ENCODE measurements around the gene RNF2. TPM values are rescaled to one million over a fixed set of nuclear protein-coding genes. Genes with fewer than 3 reads are reported as not detected.

RNF2 gene
- total RNA-seq, 5 donors from 2014 or later (not counting 1 experiment from before 2014, with no cell fraction given) = 17.0 to 24.0 (median 21.0) TPM

DNA sequence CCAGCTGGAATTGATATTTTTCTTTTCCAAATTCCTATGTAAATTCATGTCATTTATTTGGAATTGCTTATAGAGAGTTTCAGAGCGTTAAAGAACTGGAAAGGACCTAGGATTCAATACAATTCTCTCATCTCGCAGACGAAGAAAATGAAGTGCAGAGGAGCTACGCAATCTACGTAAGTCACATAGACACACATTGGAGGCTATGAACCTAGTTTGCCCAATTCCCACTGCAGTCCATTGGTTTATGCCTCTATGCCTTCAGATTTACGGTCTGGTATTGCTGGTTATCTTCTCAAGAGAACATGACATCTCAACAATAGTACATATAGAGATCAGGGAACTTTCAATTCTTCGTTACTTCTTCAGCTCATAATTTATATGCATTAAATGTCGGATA, 971 bp upstream of the RNF2 start:
- Histone ChIP-seq H3K36me3 (ENCODE audit: control insufficient read depth in 2 of 2, extremely low read depth in 1 of 2, insufficient read depth in 1 of 2, low read length in 1 of 2) (no peaks in the 10 kb centered on the region), H3K27me3 (replicated peaks in 1 of 2; ENCODE audit: control insufficient read depth in 2 of 2, extremely low read depth in 1 of 2, insufficient read depth in 2 of 2, low read length in 1 of 2) (no peaks in the 10 kb centered on the region), H3K4me3 (ENCODE audit: control insufficient read depth in 1 of 2, extremely low read depth in 1 of 2, low read length in 1 of 2) (no peak overlapping the region), H3K4me1 (ENCODE audit: control insufficient read depth in 1 of 2, extremely low read depth in 1 of 2, insufficient read depth in 2 of 2, low read length in 2 of 2) (peaks cover 9 to 10% of the 10 kb centered on the region in 2 experiments), H3K9me3 (no peaks in the 10 kb centered on the region), H3K27ac (ENCODE audit: low read length) (peak overlapping the region; percentile 81)
- peaks cover 41 to 44% (median 42%) of the 10 kb centered on the region in 3 donors for H3K4me1 Mint-ChIP-seq
- ATAC-seq (replicated peaks in 1 of 4) = no peak
- H3K9me3 Mint-ChIP-seq = no peaks in the 10 kb centered on the region
- H3K4me3 Mint-ChIP-seq = peak overlapping the region; percentile 93 to 98 (median 94)
- WGBS (ENCODE audit: insufficient coverage) = 100% methylated on average over 2 of the region's 8 CpGs
- no peaks in the 10 kb centered on the region for H3K36me3 Mint-ChIP-seq
- peak in 1 of 35 experiments; percentile 19 for DNase-seq
- CTCF ChIA-PET = interaction anchor here (0.5 to 1.2 kb wide), 3 partner anchors 25 to 349 kb away, joined by 3 to 6 read pairs (median 4); no protein-coding TSS in a partner anchor
- peak overlapping the region; percentile 93 to 96 for H3K27ac Mint-ChIP-seq
- POLR2A ChIA-PET = interaction anchor here in 1 of 2 donors (0.7 to 1.2 kb wide), 2 partner anchors 20 to 160 kb away, joined by 3 to 4 read pairs; no protein-coding TSS in a partner anchor
- no peaks in the 10 kb centered on the region for H3K27me3 Mint-ChIP-seq

DNA sequence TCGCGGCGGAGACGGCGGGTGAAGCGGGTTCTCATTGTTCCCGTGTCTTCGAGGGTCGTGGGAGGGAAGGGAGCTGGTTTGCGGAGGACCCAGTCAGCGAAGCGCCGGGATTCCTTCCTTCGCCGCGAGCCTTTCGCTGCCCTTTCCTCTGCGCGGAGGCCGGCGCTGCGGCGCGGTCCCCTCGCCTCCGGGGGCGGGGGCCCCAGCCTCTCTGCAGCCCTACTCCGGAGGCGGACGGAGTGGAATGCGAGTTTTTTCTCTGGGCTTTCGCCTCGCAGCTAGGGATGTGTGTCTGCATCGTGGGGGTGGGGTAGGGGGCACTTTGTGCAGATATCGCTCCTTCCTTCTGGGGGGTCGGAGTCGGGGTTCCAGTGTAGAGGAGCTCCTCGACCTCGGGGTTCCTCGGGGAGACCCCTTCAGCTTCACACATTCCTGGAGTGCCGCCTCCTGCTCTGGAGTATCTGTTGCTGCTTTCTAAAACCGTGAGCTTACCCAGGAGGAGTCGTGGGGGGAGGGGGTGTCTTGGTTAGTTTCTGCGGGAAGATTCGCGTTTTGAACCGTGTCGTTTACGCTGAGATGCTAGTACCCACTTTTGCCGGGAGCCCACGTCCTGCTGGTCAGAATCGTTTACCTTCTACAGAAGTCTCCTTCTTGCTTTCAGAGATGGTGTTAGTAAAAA, 595 bp downstream of the RNF2 start:
- ATAC-seq (replicated peaks in 1 of 4) (peak; percentile 6 to 42 (median 32)), DNase-seq (peak in 21 of 35 experiments; percentile 1 to 44 (median 9))
- CTCF ChIA-PET = interaction anchor here (0.6 to 1.1 kb wide), 12 partner anchors 11 to 1443 kb away, joined by 3 to 4 read pairs (median 3); no protein-coding TSS in a partner anchor
- Histone ChIP-seq H3K36me3 (ENCODE audit: control insufficient read depth in 2 of 2, extremely low read depth in 1 of 2, insufficient read depth in 1 of 2, low read length in 1 of 2) (no peaks in the 10 kb centered on the region), H3K9me3 (no peaks in the 10 kb centered on the region), H3K4me3 (ENCODE audit: control insufficient read depth in 1 of 2, extremely low read depth in 1 of 2, low read length in 1 of 2) (peak overlapping the region; percentile 61 to 76), H3K27ac (ENCODE audit: low read length) (peak overlapping the region; percentile 32), H3K4me1 (ENCODE audit: control insufficient read depth in 1 of 2, extremely low read depth in 1 of 2, insufficient read depth in 2 of 2, low read length in 2 of 2) (peaks cover 9 to 10% of the 10 kb centered on the region in 2 experiments), H3K27me3 (replicated peaks in 1 of 2; ENCODE audit: control insufficient read depth in 2 of 2, extremely low read depth in 1 of 2, insufficient read depth in 2 of 2, low read length in 1 of 2) (no peaks in the 10 kb centered on the region)
- POLR2A ChIA-PET = interaction anchor here (0.5 to 1.0 kb wide), 11 partner anchors 10 to 294 kb away, joined by 3 to 12 read pairs (median 5); partner anchors contain the start of gene IVNS1ABP (in 1 of the 2)
- Mint-ChIP-seq H3K27ac (peak overlapping the region; percentile 71 to 76), H3K9me3 (no peaks in the 10 kb centered on the region), H3K4me3 (peak overlapping the region; percentile 93 to 98 (median 94)), H3K4me1 (peaks cover 55 to 59% (median 58%) of the 10 kb centered on the region in 3 donors), H3K27me3 (no peaks in the 10 kb centered on the region), H3K36me3 (peaks cover under 1% of the 10 kb centered on the region)
- 0% methylated on average over 21 of the region's 52 CpGs for WGBS (ENCODE audit: insufficient coverage)

DNA sequence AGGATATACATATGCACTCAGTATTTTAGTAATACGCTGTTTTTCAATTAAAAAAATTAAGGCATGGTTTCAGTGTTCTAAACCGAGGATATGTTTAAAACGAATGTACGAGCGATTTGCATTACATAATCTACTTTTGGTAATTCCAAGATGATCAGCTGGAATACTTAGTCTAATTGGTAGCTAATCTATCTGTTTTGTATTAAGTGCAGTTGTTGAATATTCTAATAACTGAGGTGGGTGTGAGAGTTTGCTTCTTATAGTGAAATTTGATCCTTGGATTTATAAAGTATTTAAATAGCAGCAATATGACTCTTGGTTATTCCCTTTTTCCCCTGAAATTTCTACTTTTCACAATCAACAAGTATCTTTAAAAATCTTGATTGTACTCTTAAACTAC, 1.3 kb downstream of the RNF2 start:
- Mint-ChIP-seq H3K27ac (peak overlapping the region; percentile 71 to 76), H3K4me3 (peak overlapping the region; percentile 93 to 98 (median 94)), H3K4me1 (peaks cover 60 to 64% (median 63%) of the 10 kb centered on the region in 3 donors), H3K27me3 (no peaks in the 10 kb centered on the region), H3K9me3 (no peaks in the 10 kb centered on the region), H3K36me3 (peaks cover 6% of the 10 kb centered on the region)
- ChIA-PET CTCF (interaction anchor here (0.6 to 1.1 kb wide), 2 partner anchors 10 to 259 kb away, joined by 3 read pairs; no protein-coding TSS in a partner anchor), POLR2A (interaction anchor here in 1 of 2 donors (0.5 to 0.6 kb wide), 3 partner anchors 12 to 266 kb away, joined by 3 to 6 read pairs (median 3); no protein-coding TSS in a partner anchor)
- Histone ChIP-seq H3K4me3 (ENCODE audit: control insufficient read depth in 1 of 2, extremely low read depth in 1 of 2, low read length in 1 of 2) (peak overlapping the region; percentile 61 to 76), H3K9me3 (no peaks in the 10 kb centered on the region), H3K27me3 (replicated peaks in 1 of 2; ENCODE audit: control insufficient read depth in 2 of 2, extremely low read depth in 1 of 2, insufficient read depth in 2 of 2, low read length in 1 of 2) (no peaks in the 10 kb centered on the region), H3K27ac (ENCODE audit: low read length) (no peak overlapping the region), H3K36me3 (ENCODE audit: control insufficient read depth in 2 of 2, extremely low read depth in 1 of 2, insufficient read depth in 1 of 2, low read length in 1 of 2) (no peaks in the 10 kb centered on the region), H3K4me1 (ENCODE audit: control insufficient read depth in 1 of 2, extremely low read depth in 1 of 2, insufficient read depth in 2 of 2, low read length in 2 of 2) (peaks cover 9 to 10% of the 10 kb centered on the region in 2 experiments)
- no peak for ATAC-seq (replicated peaks in 1 of 4)
- DNase-seq = no peak
- WGBS (ENCODE audit: insufficient coverage) = no CpG with 5 or more reads among the region's 5 CpGs

DNA sequence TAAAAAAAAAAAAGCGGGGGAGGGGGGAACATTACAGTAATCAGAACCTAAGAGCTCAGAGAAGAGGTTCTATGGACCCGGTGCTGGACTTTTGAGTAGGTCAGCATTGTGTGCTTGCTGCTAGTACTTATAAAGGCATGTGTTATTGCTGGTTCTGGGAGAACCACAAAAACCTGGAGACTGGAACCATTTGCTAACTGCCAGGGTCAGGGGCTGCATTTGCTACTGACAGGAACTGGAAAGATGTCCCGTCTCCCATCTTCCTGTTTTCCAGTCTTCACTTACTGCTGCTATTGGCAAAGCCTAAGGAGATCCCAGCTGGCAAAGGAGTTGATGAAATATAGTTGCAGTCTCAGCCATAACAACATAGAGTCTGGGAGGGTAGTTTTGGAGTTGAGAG, 4.3 kb downstream of the RNF2 start:
- ChIA-PET CTCF (no interaction called here), POLR2A (no interaction called here)
- H3K27ac Mint-ChIP-seq = no peak overlapping the region
- Histone ChIP-seq H3K4me1 (ENCODE audit: control insufficient read depth in 1 of 2, extremely low read depth in 1 of 2, insufficient read depth in 2 of 2, low read length in 2 of 2) (peaks cover 9 to 10% of the 10 kb centered on the region in 2 experiments), H3K27me3 (replicated peaks in 1 of 2; ENCODE audit: control insufficient read depth in 2 of 2, extremely low read depth in 1 of 2, insufficient read depth in 2 of 2, low read length in 1 of 2) (no peaks in the 10 kb centered on the region), H3K9me3 (no peaks in the 10 kb centered on the region), H3K36me3 (ENCODE audit: control insufficient read depth in 2 of 2, extremely low read depth in 1 of 2, insufficient read depth in 1 of 2, low read length in 1 of 2) (no peaks in the 10 kb centered on the region), H3K4me3 (ENCODE audit: control insufficient read depth in 1 of 2, extremely low read depth in 1 of 2, low read length in 1 of 2) (no peak overlapping the region), H3K27ac (ENCODE audit: low read length) (no peak overlapping the region)
- H3K36me3 Mint-ChIP-seq = peaks cover 14% of the 10 kb centered on the region
- H3K9me3 Mint-ChIP-seq = peaks cover 0 to 5% (median 0%) of the 10 kb centered on the region in 3 donors
- H3K27me3 Mint-ChIP-seq = no peaks in the 10 kb centered on the region
- no peak for ATAC-seq (replicated peaks in 1 of 4)
- peaks cover 71 to 76% (median 74%) of the 10 kb centered on the region in 3 donors for H3K4me1 Mint-ChIP-seq
- WGBS (ENCODE audit: insufficient coverage) = 100% methylated on average over 2 of the region's 3 CpGs
- H3K4me3 Mint-ChIP-seq = no peak overlapping the region
- no peak for DNase-seq

DNA sequence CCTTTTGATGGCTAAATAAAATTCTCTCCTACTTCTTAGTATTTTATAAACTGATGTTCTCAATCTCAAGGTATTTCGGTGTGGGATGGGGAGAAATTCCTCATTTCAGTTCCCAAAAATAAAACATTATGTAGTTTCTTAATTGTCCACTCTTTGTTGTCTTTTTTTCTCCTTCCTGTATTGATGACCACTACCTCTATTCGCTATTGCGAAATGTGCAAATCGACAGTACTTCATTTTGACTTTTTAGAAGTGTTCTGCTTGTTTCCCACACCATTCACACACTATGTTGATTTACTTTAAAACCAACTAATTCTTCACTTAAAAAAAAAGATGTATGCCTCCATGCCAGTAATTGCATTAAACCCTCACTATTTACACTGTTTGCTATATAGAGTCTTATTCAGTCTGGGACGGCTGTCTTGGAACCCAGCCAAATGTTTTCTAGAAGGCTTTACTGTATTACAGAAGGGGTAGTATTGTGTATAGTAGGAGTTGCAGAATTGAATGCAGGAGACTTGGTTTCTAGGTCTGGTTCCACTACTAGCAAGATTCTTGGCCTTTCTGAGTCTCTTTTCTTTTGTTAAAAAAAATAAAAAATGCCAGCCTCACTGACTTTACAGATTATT, 5.6 kb downstream of the RNF2 start:
- Histone ChIP-seq H3K27ac (ENCODE audit: low read length) (no peak overlapping the region), H3K36me3 (ENCODE audit: control insufficient read depth in 2 of 2, extremely low read depth in 1 of 2, insufficient read depth in 1 of 2, low read length in 1 of 2) (no peaks in the 10 kb centered on the region), H3K4me1 (ENCODE audit: control insufficient read depth in 1 of 2, extremely low read depth in 1 of 2, insufficient read depth in 2 of 2, low read length in 2 of 2) (peaks cover 7 to 9% of the 10 kb centered on the region in 2 experiments), H3K27me3 (replicated peaks in 1 of 2; ENCODE audit: control insufficient read depth in 2 of 2, extremely low read depth in 1 of 2, insufficient read depth in 2 of 2, low read length in 1 of 2) (no peaks in the 10 kb centered on the region), H3K9me3 (no peaks in the 10 kb centered on the region), H3K4me3 (ENCODE audit: control insufficient read depth in 1 of 2, extremely low read depth in 1 of 2, low read length in 1 of 2) (no peak overlapping the region)
- no peak overlapping the region for H3K27ac Mint-ChIP-seq
- peaks cover 72 to 80% (median 77%) of the 10 kb centered on the region in 3 donors for H3K4me1 Mint-ChIP-seq
- no peaks in the 10 kb centered on the region for H3K27me3 Mint-ChIP-seq
- WGBS (ENCODE audit: insufficient coverage) = 100% methylated on average over 2 of the region's 5 CpGs
- H3K9me3 Mint-ChIP-seq = peaks cover 0 to 5% (median 0%) of the 10 kb centered on the region in 3 donors
- H3K4me3 Mint-ChIP-seq = no peak overlapping the region
- ChIA-PET POLR2A (no interaction called here), CTCF (no interaction called here)
- peaks cover 17% of the 10 kb centered on the region for H3K36me3 Mint-ChIP-seq
- ATAC-seq (replicated peaks in 1 of 4) = no peak
- no peak for DNase-seq

DNA sequence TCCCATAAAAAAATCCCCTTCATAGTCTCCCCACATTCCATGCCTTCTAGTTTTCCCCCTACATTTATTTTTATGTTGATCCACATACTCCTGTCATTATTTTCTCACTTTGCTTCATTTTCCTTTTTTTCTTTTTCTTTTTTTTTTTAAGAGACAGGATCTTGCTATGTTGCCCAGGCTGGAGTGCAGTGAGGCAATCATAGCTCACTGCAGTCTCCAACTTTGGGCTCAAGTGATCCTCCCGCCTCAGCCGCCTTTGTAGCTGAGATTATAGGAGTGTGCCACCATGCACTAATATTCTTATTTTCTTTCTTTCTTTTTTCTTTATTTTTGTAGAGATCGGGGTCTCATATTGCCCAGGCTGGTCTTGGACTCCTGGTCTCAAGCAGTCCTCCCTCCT, 7.8 kb downstream of the RNF2 start:
- no peaks in the 10 kb centered on the region for H3K36me3 ChIP-seq (ENCODE audit: control insufficient read depth in 2 of 2, extremely low read depth in 1 of 2, insufficient read depth in 1 of 2, low read length in 1 of 2)
- peaks cover 0 to 3% of the 10 kb centered on the region in 2 experiments for H3K4me1 ChIP-seq (ENCODE audit: control insufficient read depth in 1 of 2, extremely low read depth in 1 of 2, insufficient read depth in 2 of 2, low read length in 2 of 2)
- H3K9me3 ChIP-seq = no peaks in the 10 kb centered on the region
- 100% methylated on average over 1 of the region's 3 CpGs for WGBS (ENCODE audit: insufficient coverage)
- ChIA-PET CTCF (interaction anchor here in 1 of 2 donors (0.7 kb wide), 1 partner anchor 92 kb away, joined by 3 read pairs; no protein-coding TSS in a partner anchor), POLR2A (interaction anchor here in 1 of 2 donors (0.6 kb wide), 1 partner anchor 1844 kb away, joined by 3 read pairs; no protein-coding TSS in a partner anchor)
- DNase-seq = no peak
- H3K27me3 Mint-ChIP-seq = no peaks in the 10 kb centered on the region
- H3K4me1 Mint-ChIP-seq = peaks cover 64 to 72% (median 65%) of the 10 kb centered on the region in 3 donors
- no peak overlapping the region for H3K4me3 ChIP-seq (ENCODE audit: control insufficient read depth in 1 of 2, extremely low read depth in 1 of 2, low read length in 1 of 2)
- H3K27ac Mint-ChIP-seq = no peak overlapping the region
- no peak overlapping the region for H3K4me3 Mint-ChIP-seq
- no peak for ATAC-seq (replicated peaks in 1 of 4)
- no peak overlapping the region for H3K27ac ChIP-seq (ENCODE audit: low read length)
- peaks cover 0 to 5% (median 0%) of the 10 kb centered on the region in 3 donors for H3K9me3 Mint-ChIP-seq
- no peaks in the 10 kb centered on the region for H3K27me3 ChIP-seq (replicated peaks in 1 of 2; ENCODE audit: control insufficient read depth in 2 of 2, extremely low read depth in 1 of 2, insufficient read depth in 2 of 2, low read length in 1 of 2)
- peaks cover 17% of the 10 kb centered on the region for H3K36me3 Mint-ChIP-seq
